ENCODE data around the gene TRMT112. TPM values are rescaled to one million over a fixed set of nuclear protein-coding genes. Genes with fewer than 3 reads are reported as not detected.

TRMT112 gene
- total RNA-seq, 2 donors from 2014 or later = 170 to 223 TPM

- Histone ChIP-seq H3K27me3 (no peaks in the 10 kb centered on the region), H3K27ac (no peak overlapping the region), H3K9me3 (no peaks in the 10 kb centered on the region), H3K4me3 (no peak overlapping the region), H3K36me3 (replicated peaks in 1 of 2; ENCODE audit: insufficient read depth in 1 of 2, low read depth in 2 of 2) (peaks cover 0 to 3% of the 10 kb centered on the region in 2 donors), H3K4me1 (peaks cover 26% of the 10 kb centered on the region)
- ATAC-seq (no peak), DNase-seq (no peak)
- intact Hi-C loops (cut with DNase I) = no loop called here
- TF ChIP-seq, protein P1, sequence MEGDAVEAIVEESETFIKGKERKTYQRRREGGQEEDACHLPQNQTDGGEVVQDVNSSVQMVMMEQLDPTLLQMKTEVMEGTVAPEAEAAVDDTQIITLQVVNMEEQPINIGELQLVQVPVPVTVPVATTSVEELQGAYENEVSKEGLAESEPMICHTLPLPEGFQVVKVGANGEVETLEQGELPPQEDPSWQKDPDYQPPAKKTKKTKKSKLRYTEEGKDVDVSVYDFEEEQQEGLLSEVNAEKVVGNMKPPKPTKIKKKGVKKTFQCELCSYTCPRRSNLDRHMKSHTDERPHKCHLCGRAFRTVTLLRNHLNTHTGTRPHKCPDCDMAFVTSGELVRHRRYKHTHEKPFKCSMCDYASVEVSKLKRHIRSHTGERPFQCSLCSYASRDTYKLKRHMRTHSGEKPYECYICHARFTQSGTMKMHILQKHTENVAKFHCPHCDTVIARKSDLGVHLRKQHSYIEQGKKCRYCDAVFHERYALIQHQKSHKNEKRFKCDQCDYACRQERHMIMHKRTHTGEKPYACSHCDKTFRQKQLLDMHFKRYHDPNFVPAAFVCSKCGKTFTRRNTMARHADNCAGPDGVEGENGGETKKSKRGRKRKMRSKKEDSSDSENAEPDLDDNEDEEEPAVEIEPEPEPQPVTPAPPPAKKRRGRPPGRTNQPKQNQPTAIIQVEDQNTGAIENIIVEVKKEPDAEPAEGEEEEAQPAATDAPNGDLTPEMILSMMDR (IDR thresholded peaks at IDR 0.05) = no peak
- TF ChIP-seq POLR2A (IDR thresholded peaks at IDR 0.05) = no peak
- 91 to 96% methylated on average over 9 to 15 of the region's 15 CpGs for WGBS, 2 donors
Measured at GRCh38 chr11:64275031-64275800, 42.1 kb downstream of the TRMT112 start.

GRCh38 chr11:64269540-64270220, 47.7 kb downstream of the TRMT112 start:
- intact Hi-C loops (cut with DNase I) = no loop called here
- peak overlapping the region; percentile 53 to 83 for H3K4me3 ChIP-seq
- peak in 2 of 3 donors; percentile 52 to 66 for TF ChIP-seq POLR2A (IDR thresholded peaks at IDR 0.05)
- TF ChIP-seq, protein P1 (IDR thresholded peaks at IDR 0.05) = peak in 3 of 7 experiments; percentile 22 to 29 (median 25)
- peak overlapping the region; percentile 95 to 98 (median 96) for H3K27ac ChIP-seq
- no peaks in the 10 kb centered on the region for H3K9me3 ChIP-seq
- ATAC-seq (peak; percentile 86), DNase-seq (peak; percentile 98 to 99 (median 98))
- H3K27me3 ChIP-seq = no peaks in the 10 kb centered on the region
- H3K4me1 ChIP-seq = peaks cover 44% of the 10 kb centered on the region
- 0% methylated on average over 5 to 58 of the region's 58 CpGs for WGBS, 2 donors
- no peaks in the 10 kb centered on the region for H3K36me3 ChIP-seq (replicated peaks in 1 of 2; ENCODE audit: insufficient read depth in 1 of 2, low read depth in 2 of 2)

- intact Hi-C loops (cut with DNase I) = no loop called here
Measured at GRCh38 chr11:64268893-64269539, 48.3 kb downstream of the TRMT112 start.

DNA sequence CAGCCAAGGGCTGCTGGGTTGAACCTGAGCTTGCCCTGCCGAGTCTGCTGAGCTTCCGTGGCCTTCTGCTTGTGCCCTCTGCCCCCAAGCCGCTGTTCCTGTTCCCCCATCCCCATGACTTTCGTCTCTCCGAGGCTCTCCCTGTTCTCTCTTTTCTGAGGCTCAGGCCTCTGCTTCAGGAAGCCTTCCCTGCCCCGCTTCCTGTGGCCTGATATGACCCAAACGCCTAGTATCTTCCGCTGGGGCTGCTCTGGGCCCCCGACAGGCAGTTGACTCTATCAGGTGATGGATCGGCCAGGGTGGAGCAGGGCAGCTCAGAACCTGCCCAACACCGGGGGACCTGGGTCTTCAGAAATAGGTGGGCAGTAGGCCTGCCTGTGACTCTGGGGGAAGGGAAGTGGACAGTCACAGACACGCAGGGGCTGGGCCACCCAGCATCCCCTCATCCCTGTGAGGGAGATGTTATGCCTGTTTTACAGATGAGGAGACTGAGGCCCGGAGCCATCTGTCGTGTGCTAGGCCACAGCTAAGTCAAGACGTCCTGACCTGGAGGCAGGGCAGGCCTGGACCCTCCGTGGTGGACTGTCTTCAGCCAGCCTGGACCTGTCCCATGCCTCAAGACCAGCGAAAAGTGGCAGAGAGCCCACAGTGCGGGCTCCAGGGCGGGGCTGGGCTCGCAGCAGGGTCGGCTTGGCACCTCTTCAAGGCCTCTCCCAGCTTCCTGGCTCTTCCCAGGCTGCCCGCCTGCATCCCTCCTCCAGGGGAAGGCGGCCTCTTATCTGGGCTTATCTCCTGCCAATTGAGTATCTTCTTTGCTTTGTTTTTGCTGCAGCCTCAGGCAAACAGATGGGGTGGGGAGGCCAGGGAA, 49.1 kb downstream of the TRMT112 start:
- TF ChIP-seq, protein P1 (IDR thresholded peaks at IDR 0.05) = no peak
- no peak for TF ChIP-seq POLR2A (IDR thresholded peaks at IDR 0.05)
- peak; percentile 68 to 83 (median 74) for DNase-seq
- peaks cover 36% of the 10 kb centered on the region for H3K4me1 ChIP-seq
- no peaks in the 10 kb centered on the region for H3K9me3 ChIP-seq
- H3K4me3 ChIP-seq = no peak overlapping the region
- no peak for ATAC-seq
- no peaks in the 10 kb centered on the region for H3K36me3 ChIP-seq (replicated peaks in 1 of 2; ENCODE audit: insufficient read depth in 1 of 2, low read depth in 2 of 2)
- WGBS, 2 donors = 43 to 48% methylated on average over 18 to 23 of the region's 23 CpGs
- peak overlapping the region; percentile 95 to 98 (median 96) for H3K27ac ChIP-seq
- no peaks in the 10 kb centered on the region for H3K27me3 ChIP-seq
- intact Hi-C loops (cut with DNase I) = no loop called here

More at GRCh38 chr11:64268893-64269539, 48.3 kb downstream of the TRMT112 start:
- Histone ChIP-seq H3K27ac (peak overlapping the region; percentile 95 to 98 (median 96)), H3K36me3 (replicated peaks in 1 of 2; ENCODE audit: insufficient read depth in 1 of 2, low read depth in 2 of 2) (no peaks in the 10 kb centered on the region), H3K4me3 (peak overlapping the region; percentile 5 to 53), H3K4me1 (peaks cover 43% of the 10 kb centered on the region), H3K9me3 (no peaks in the 10 kb centered on the region), H3K27me3 (no peaks in the 10 kb centered on the region)
- DNase-seq = peak; percentile 57 to 65 (median 60)
- WGBS, 2 donors = 0 to 5% methylated on average over 4 to 34 of the region's 34 CpGs
- TF ChIP-seq, protein P1 (IDR thresholded peaks at IDR 0.05) = no peak
- no peak for TF ChIP-seq POLR2A (IDR thresholded peaks at IDR 0.05)
- ATAC-seq = peak; percentile 9

Data from body of pancreas (tissue), 4 donors.